GM12892 (cell line): ENCODE data around the gene TMEM30B.

Experiments
- POLR2A ChIP-seq: IDR thresholded peaks from 2 replicates; pipeline ENCODE4 v1.6.1; 2011; ENCODE audit warnings: low read depth, low read length, control low read depth
- POLR2AphosphoS5 ChIP-seq: IDR thresholded peaks from 2 replicates; pipeline ENCODE4 v1.6.1; 2011; ENCODE audit warnings: low read depth, low read length, control low read depth
- TAF1 ChIP-seq: IDR thresholded peaks from 2 replicates; pipeline ENCODE4 v1.6.1; 2011; ENCODE audit warnings: low read depth, mild to moderate bottlenecking, control low read depth, low read length, borderline replicate concordance

- TF ChIP-seq POLR2AphosphoS5 (no peak), TAF1 (no peak), POLR2A (no peak)
These were observed 2.9 kb upstream of the TMEM30B start for GRCh38 chr14:61284001-61284400.
